GM19452 (cell line): ENCODE data around the gene TMEM130.
A peak's percentile ranks its signal among the peaks of the same experiment; 100 is the strongest.
"Not testable (repeated sequence)": the region's sequence is repeated elsewhere in the genome, so short reads cannot be mapped to it uniquely, and the experiment has no call there.

Experiments used
- ATAC-seq: cut with Tn5 transposase; IDR thresholded peaks from one replicate; pipeline ENCODE4 v1.9.1; 2021; ENCODE audit not compliant: unreplicated experiment

The TMEM130 gene

DNA sequence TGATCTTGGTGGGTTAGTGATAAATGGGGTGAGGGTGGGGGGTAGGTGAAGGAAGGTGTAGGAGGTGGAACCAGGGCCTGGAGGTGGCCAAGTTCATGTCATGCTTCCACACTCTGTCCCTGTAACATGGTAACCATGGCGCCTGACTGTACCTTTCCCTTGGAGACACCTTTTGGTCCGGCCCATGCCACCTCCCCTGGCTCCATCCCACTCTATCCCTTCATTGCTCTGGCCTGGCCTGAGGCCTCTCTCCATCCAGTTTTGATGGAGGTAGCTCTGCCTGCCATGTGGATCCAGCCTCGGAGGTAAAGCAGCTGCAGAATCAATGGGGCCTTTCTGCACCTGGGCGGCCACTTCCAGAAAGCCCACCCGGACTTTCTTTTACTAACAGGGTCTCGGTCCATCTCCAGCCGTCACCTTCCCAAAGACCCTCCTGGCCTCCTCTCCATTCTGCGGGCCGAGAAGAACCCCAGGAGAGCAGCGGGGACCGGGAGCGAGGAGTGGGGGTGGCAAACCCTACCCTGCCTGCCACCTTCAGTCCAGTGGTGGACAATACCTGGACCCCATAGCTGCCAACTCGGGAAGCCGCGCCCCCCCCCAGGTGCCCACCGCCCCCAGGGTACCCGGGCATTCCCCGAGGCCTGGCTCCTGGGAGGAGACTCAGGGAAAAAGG is 8.0 kb upstream of the TMEM130 start:
- ATAC-seq, result no peak

DNA sequence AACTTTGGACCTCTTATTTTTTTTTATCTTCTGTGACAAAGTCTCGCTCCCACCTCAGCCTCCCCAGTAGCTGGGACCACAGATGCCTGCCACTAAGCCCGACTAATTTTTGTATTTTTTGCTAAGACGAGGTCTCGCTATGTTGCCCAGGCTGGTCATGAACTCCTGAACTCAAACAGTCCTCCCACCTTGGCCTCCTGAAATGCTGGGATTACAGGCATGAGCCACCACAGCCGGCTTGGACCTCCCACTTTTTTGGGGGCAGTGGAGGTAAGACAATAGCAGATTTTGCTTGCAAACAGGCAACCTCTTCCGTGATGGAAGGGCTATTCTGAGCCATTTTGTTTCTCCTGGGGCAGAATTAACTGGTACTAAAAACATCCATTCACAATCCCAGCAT is 7.3 kb upstream of the TMEM130 start:
- no peak for ATAC-seq

DNA sequence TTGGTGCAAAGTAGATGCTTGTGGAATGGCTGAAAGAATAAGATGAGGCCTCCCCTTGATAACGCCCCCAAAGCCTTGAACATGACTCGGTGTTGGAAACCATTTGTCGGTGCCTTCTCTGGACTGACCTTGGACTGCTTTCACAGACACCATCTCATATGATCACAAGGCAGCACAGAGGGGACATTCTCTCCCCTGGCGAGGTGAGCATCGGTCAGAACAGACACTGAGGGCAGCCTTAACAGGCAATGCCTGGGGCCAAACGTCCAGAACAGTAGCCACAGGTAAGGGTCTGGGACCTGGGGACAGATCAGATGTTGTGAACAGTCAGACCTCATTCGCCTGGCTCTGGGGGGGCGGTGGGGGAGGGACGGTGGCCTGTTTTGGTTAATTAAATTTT is 5.7 kb upstream of the TMEM130 start:
- ATAC-seq, result no peak

GRCh38 chr7:98874942-98875341 is 5.1 kb upstream of the TMEM130 start:
- no peak for ATAC-seq

DNA sequence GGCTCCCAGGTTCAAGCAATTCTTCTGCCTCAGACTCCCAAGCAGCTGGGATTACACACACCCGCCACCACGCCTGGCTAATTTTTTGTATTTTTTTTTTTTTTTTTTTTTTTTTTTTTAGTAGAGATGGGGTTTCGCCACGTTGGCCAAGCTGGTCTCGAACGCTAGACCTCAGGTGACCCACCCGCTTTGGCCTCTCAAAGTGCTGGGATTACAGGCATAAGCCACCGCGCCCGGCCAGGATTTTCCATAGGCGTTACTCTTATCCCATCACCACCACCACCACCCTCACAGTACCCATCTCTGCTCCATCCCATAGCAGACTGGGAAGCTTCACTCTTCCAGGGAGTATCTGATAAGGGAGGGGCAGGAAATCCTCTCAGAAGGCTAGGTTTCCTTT is 3.8 kb upstream of the TMEM130 start:
- ATAC-seq, result not testable (repeated sequence)

- no peak for ATAC-seq
Measured at GRCh38 chr7:98872328-98872924, 2.6 kb upstream of the TMEM130 start.

- ATAC-seq, result no peak
Measured at GRCh38 chr7:98870807-98871491, 1.1 kb upstream of the TMEM130 start.

DNA sequence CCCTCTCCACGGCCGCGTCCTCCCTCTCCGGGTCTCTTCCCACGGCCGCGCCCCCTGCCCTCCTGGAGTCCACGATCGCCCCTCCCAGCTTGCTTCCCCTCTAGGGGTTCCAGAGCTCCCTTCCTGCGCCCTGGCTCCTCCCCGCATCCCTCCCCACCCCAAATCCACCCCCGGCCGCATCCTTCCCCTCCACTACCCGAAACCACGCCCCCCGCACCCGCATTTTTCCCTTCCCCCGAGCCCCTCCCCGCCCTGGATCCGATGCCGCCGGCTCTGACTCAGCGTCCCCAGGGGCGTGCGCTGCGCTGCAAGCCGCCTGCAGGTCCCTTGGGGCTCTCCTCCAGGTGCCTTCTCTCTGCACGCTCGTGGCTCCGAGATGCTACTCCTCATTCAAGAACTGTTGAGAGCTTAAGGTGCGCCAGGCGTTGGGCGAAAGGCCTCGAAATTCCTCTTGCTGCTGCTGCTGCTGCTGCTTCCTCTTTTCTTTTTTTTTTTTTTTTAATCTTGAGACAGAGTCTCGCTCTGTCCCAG is 372 bp upstream of the TMEM130 start:
- peak; percentile 76 for ATAC-seq

DNA sequence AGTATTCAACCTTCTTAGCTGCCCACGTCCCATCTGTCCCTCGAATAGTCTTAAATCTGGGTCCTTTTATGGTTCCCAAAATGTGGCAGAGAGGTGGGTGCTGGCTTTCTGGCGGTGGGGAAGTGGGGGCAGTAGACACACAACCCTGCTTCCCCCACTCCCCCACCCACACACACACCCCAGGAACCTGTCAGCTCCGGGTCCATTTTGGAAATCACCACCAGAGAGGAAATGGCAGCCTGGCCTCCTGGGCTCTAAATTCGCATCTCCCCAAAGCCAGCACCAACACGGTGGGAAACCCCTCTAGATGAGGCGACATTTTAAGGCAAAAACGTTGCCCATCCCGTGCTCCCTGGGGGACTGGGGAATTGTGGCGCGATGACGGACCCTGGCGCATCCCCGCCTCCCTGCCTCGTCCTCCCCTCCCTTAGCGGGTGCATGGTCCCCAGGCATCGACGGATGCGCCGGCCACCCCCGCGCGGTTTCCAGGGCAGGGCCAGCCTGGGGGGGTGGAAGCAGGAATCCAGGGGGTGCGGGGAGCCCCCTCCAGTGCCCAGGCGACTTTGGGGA is 702 bp downstream of the TMEM130 start:
- no peak for ATAC-seq

DNA sequence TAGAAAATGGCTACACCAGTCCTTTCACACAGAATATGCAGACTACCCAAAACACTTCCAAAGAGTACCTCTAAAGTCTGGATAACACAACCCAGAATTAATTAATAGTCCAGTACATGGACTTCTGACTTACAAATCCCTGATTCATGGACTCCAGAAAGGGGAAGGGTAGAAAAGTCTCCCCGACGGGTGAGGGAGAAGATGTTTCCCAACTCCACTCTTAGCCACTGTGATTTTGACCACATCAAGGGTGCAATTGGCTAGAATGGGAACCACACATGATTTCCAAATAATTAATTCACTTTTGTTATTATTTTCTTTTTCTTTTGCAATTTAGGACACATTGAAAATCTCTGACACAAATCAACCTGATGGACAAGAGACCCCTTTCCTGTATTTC is 1.4 kb downstream of the TMEM130 start:
- no peak for ATAC-seq

GRCh38 chr7:98866765-98867164 is 3.0 kb downstream of the TMEM130 start:
- no peak for ATAC-seq

GRCh38 chr7:98866351-98866750 is 3.5 kb downstream of the TMEM130 start:
- ATAC-seq, result no peak

DNA sequence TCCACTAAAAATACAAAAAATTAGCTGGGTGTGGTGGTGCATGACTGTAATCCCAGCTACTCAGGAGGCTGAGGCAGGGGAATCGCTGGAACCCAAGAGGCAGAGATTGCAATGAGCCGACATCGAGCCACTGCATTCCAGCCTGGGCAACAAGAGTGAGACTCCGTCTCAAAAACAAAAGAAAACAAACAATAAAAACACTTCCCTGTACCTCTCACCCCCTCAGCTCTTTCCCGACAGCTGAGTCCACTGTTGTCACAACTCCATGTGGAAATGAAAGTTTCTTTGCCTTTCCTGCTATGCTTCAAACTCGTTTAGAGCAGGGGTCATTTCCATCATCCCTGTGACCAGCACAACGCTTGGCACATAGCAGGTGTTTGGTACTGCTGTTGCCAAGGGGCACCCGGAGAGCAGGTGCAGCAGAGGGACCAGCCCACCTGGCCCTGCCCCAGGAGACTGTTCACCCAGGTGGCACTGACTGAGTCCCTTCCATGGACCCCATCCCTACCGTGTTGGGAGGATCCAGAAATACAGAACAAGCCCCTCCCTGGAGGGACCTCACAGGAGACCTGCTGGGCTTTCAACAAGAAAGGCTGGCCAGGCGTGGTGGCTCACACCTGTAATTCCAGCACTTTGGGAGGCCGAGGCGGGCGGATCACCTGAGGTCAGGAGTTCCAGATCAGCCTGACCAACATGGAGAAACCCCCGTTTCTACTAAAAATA is 4.9 kb downstream of the TMEM130 start:
- ATAC-seq, result no peak

- no peak for ATAC-seq
Measured at GRCh38 chr7:98863601-98864000, 6.2 kb downstream of the TMEM130 start.

DNA sequence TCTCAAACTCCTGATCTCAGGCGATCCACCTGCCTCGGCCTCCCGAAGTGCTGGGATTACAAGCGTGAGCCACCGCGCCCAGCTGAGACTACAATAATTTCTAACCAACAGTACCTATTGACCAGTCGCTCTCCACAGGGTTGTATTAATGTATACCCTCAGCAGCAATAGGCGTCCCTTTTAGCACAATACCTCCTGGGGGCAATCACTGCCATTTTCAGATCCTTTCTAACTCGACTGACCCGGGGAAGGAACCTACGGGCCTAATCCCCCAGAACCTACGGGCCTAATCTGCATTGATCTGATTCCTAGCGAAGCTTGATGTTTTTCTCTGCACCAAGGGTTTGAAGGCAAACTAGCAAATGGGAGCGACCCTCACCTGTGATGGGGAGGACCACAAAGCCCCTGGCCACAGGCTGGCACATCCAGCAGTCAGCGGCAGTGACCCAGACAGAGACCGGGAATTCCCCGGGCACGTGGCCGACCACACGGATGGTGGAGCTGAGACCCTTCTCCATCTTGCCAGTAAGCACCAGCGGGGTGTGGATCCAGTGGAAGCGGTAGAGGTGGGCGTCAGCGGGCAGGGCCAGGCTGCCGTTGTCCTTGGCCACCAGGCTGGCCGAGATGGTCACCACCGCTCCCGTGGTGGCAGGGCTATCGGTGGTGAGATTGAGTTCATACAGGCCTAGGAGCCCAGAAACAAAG is 6.9 kb downstream of the TMEM130 start:
- no peak for ATAC-seq

- no peak for ATAC-seq
Measured at GRCh38 chr7:98862203-98862602, 7.6 kb downstream of the TMEM130 start.

GRCh38 chr7:98860071-98860470 is 9.7 kb downstream of the TMEM130 start:
- no peak for ATAC-seq

DNA sequence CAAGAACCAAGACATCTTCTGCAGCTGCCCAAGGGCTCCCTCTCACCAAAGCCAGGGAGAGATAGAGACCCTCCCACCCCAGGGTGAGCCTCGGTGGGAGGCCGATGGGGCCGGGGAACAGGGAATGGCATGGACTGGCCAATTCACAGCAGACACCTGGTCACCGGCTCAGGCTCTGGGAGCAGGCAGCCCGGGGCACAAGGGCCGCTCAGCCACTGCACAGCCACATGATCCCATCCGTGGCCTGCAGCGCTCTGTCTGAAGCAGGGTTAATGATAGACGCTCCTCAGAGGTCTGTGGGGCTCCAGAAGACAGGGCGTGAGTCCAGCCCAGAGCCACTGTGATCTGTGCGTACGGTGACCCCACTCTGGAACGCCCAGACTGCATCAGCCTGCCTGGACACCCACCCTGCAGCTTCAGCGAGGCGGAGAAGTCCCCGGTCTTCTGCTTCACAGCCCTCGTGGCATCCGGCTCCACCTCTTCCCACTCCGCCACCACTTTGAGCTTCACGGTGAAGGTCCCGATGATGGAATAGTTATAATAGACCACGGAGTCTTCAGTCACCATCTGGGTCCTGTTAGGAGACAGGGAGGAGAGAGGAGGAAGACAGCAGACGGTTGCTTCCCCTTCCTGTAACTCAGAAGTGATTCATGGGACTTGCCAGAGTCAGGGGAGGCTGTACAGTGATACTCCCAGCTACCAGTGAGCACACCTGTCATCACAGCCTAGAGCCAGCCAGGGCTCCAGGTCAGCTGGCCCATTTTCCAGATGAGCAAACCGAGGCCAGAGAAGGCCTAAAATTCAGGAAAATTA is 14.0 kb downstream of the TMEM130 start:
- ATAC-seq, result no peak

DNA sequence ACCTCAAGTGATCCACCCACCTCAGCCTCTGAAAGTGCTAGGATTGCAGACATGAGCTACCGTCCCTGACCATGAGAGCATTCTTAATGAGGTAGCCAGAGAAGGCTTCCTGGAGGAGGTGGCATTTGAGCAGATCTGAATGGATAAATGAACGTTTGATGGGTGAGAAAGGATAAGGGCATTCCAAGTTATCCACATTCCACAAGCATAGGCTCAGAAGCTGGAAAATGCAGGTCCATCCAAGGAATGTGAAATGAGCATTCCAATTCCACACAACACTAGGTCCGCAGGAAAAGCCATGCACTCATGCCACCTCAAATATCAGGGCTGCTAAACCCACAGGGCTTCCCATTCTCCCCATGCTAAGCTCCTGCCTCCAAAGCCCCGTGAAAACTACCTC is 17.0 kb downstream of the TMEM130 start:
- ATAC-seq, result no peak

GRCh38 chr7:98848918-98849317 is 20.9 kb downstream of the TMEM130 start:
- no peak for ATAC-seq
